T-helper 1 cell treated with Interleukin-12 subunit alpha and Interleukin-12 subunit beta and Interleukin-4 antibody, amounts not matched to agents 30 μg/mL and 1 μg/mL, for 36 hours (primary cell): ENCODE results near the gene PRPS2.

Experiments used
- H3K27ac Mint-ChIP-seq: one replicate; pipeline ENCODE4 v1.8.0; 2021; ENCODE audit warnings: mild to moderate bottlenecking, mixed read lengths
- H3K27me3 Mint-ChIP-seq: one replicate; pipeline ENCODE4 v1.8.0; 2021; ENCODE audit warnings: low read depth, mixed read lengths
- H3K36me3 Mint-ChIP-seq: one replicate; pipeline ENCODE4 v1.8.0; 2021; ENCODE audit warnings: low read depth, mixed read lengths
- H3K4me1 Mint-ChIP-seq: one replicate; pipeline ENCODE4 v1.8.0; 2021; ENCODE audit warnings: low read depth, mixed read lengths
- H3K4me3 Mint-ChIP-seq: one replicate; pipeline ENCODE4 v1.8.0; 2021; ENCODE audit warnings: mild to moderate bottlenecking, moderate library complexity, mixed read lengths
- H3K9me3 Mint-ChIP-seq: one replicate; pipeline ENCODE4 v1.8.0; 2021; ENCODE audit warnings: mixed read lengths

PRPS2 gene

DNA sequence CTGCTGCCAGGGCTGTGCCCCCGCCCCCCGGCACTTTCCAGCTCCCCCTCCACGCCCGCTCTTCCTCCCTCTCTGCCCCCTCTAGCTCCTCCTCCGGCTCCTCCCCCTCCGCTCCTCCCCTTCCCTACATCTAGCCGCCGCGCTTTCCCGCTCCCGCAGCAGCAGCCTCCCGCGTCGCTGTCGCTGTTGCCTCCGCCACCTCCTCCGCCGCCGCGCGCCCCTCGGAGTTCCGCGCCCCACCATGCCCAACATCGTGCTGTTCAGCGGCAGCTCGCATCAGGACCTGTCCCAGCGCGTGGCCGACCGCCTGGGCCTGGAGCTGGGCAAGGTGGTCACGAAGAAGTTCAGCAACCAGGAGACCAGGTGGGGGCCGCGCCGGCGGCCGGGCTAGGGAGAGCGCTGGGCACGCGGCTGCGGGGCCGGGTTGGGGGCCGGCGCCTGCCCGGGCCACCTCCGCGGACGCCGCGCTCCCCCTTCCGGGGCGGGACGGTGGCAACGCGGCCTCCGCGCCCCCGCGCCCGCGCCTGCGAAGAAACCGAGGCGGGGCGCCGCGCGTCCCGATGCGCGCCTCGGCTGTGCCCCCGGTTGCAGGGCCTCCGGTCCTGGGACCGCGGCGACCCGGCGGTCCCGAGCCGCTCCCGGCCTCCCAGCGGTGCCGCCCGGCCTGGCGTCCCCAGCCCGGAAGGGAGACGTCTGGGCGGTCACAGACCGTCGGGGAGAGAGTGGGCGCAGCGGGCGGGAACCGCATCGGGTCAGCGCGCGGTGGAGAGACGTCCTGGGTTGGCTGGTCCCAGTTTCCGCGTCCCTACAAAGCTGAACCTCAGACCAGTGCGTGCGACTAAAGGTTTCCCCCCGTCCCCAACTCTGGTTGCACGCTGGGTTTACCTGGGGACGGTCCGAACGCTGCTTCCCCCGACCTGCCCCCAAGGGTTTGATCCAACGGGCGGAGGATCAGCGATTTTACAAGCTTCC, at the start of gene PRPS2:
PRPS2 (plus strand) TSS at position 156 of the 972 bp plus-strand sequence; CDS start at position 242, 86 bp downstream.
- peak within 1 kb of the TSS; percentile 81 for H3K4me3 Mint-ChIP-seq
- peak within 1 kb of the TSS; percentile 77 for H3K27ac Mint-ChIP-seq
- H3K27me3 Mint-ChIP-seq: peaks cover 15% of the 10 kb centered on the region
- no peaks in the 10 kb centered on the region for H3K9me3 Mint-ChIP-seq
- peaks cover 29% of the 10 kb centered on the region for H3K4me1 Mint-ChIP-seq
- peaks cover 13% of the 10 kb centered on the region for H3K36me3 Mint-ChIP-seq

GRCh38 chrX:12741416-12741815, 49.8 kb upstream of the PRPS2 start:
- Mint-ChIP-seq H3K4me3 (no peak overlapping the region), H3K36me3 (no peaks in the 10 kb centered on the region), H3K9me3 (no peaks in the 10 kb centered on the region), H3K27me3 (no peaks in the 10 kb centered on the region), H3K4me1 (no peaks in the 10 kb centered on the region), H3K27ac (no peak overlapping the region)

DNA sequence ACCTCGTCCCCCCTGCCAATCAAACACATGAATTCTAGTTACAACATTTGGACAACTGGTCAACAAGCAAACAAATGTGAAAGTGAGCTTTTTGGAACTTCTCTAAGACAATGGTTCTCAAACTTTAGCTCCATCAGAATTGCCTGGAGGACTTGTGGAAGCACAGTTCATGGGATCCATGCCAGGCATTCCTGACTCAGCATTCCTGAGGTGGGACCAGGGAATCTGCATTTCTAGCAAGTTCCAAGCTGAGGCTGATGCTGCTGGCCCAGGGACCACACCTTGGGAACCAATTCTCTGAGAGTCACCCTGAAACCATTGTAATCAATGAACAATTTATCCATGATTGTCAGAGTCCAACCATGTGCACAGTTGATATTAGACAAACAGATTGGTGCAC, 43.8 kb upstream of the PRPS2 start:
- Mint-ChIP-seq H3K27me3 (no peaks in the 10 kb centered on the region), H3K27ac (no peak overlapping the region), H3K9me3 (no peaks in the 10 kb centered on the region), H3K36me3 (no peaks in the 10 kb centered on the region), H3K4me3 (no peak overlapping the region), H3K4me1 (no peaks in the 10 kb centered on the region)

GRCh38 chrX:12751887-12752286, 39.3 kb upstream of the PRPS2 start:
- no peak overlapping the region for H3K27ac Mint-ChIP-seq
- H3K9me3 Mint-ChIP-seq: no peaks in the 10 kb centered on the region
- no peaks in the 10 kb centered on the region for H3K27me3 Mint-ChIP-seq
- no peak overlapping the region for H3K4me3 Mint-ChIP-seq
- no peaks in the 10 kb centered on the region for H3K36me3 Mint-ChIP-seq
- no peaks in the 10 kb centered on the region for H3K4me1 Mint-ChIP-seq

- Mint-ChIP-seq H3K27ac (no peak overlapping the region), H3K4me1 (no peaks in the 10 kb centered on the region), H3K4me3 (no peak overlapping the region), H3K36me3 (no peaks in the 10 kb centered on the region), H3K27me3 (no peaks in the 10 kb centered on the region), H3K9me3 (no peaks in the 10 kb centered on the region)
Measured at GRCh38 chrX:12753366-12753765, 37.8 kb upstream of the PRPS2 start.

DNA sequence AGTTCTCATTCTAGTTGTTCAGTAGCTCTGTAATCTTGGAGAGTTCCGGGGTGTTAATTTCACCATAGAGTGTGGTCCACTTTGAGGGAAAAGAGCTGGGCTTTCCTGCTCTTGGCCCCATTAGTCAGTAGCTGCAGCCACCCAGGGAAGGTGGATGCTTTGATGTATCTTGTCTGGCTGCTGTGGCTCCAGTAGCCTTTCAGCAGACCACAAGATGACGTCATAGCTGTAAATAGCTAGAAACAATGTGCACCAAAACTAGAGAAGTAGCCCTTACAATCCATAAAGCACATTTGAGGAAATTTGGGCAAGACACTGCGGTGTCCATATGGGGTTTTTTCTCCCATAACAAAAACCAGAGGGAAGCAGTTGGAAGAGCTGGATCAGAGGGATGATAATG, 32.9 kb upstream of the PRPS2 start:
- Mint-ChIP-seq H3K4me3 (no peak overlapping the region), H3K27me3 (peaks cover 3% of the 10 kb centered on the region), H3K36me3 (no peaks in the 10 kb centered on the region), H3K4me1 (no peaks in the 10 kb centered on the region), H3K27ac (no peak overlapping the region), H3K9me3 (no peaks in the 10 kb centered on the region)

GRCh38 chrX:12767856-12768255, 23.4 kb upstream of the PRPS2 start:
- Mint-ChIP-seq H3K27me3 (peaks cover 28% of the 10 kb centered on the region), H3K9me3 (no peaks in the 10 kb centered on the region), H3K4me1 (peaks cover 9% of the 10 kb centered on the region), H3K4me3 (no peak overlapping the region), H3K36me3 (no peaks in the 10 kb centered on the region), H3K27ac (no peak overlapping the region)

- H3K4me1 Mint-ChIP-seq: peaks cover 9% of the 10 kb centered on the region
- no peaks in the 10 kb centered on the region for H3K9me3 Mint-ChIP-seq
- no peak overlapping the region for H3K4me3 Mint-ChIP-seq
- peaks cover 32% of the 10 kb centered on the region for H3K27me3 Mint-ChIP-seq
- no peaks in the 10 kb centered on the region for H3K36me3 Mint-ChIP-seq
- H3K27ac Mint-ChIP-seq: no peak overlapping the region
Measured at GRCh38 chrX:12768491-12768890, 22.7 kb upstream of the PRPS2 start.

- H3K4me3 Mint-ChIP-seq: no peak overlapping the region
- no peaks in the 10 kb centered on the region for H3K9me3 Mint-ChIP-seq
- peaks cover 9% of the 10 kb centered on the region for H3K4me1 Mint-ChIP-seq
- H3K36me3 Mint-ChIP-seq: no peaks in the 10 kb centered on the region
- H3K27ac Mint-ChIP-seq: no peak overlapping the region
- H3K27me3 Mint-ChIP-seq: peaks cover 37% of the 10 kb centered on the region
Measured at GRCh38 chrX:12770440-12770839, 20.8 kb upstream of the PRPS2 start.

- H3K4me3 Mint-ChIP-seq: no peak overlapping the region
- no peak overlapping the region for H3K27ac Mint-ChIP-seq
- H3K27me3 Mint-ChIP-seq: peaks cover 41% of the 10 kb centered on the region
- H3K9me3 Mint-ChIP-seq: no peaks in the 10 kb centered on the region
- peaks cover 9% of the 10 kb centered on the region for H3K4me1 Mint-ChIP-seq
- H3K36me3 Mint-ChIP-seq: no peaks in the 10 kb centered on the region
Measured at GRCh38 chrX:12771445-12772069, 19.7 kb upstream of the PRPS2 start.

DNA sequence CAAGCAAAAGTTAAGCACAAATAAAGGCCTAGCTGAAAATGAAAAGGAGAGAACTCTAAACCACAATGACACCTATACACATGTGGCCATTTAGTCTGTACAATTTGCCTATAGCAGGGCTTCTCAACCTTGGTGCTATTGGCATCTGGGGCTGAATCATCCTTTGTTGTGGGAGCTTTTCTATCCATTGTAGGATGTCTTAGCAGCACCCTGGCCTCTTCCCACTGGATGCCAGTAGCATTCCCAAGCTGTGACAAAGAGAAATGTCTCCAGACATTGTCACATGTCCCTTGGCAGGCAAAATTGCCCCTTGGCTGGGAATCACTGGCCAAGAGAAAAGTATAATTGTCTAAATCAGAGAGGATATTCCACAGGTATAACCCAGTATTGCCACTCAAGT, 13.5 kb upstream of the PRPS2 start:
- Mint-ChIP-seq H3K27ac (no peak overlapping the region), H3K4me1 (no peaks in the 10 kb centered on the region)

DNA sequence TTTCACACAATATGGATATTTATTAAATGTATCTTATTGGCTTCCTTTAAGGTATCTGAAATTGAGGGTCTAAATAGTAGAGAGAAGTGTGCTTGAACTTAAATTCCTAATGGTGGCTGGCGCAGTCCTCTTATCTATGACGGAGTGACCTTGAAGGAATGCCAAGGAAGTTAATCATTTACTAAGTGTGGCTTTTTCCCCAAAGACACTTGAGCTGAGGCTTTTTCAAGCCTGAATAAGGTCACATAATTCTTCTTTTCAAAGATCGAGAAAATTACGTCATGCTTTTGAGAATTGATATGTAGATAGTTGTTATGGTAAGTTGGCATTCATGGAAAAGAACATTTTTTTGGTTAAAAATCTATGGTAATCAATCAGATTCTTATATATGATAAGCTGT, 11.7 kb upstream of the PRPS2 start:
- Mint-ChIP-seq H3K4me3 (no peak overlapping the region), H3K36me3 (no peaks in the 10 kb centered on the region), H3K4me1 (no peaks in the 10 kb centered on the region), H3K27ac (no peak overlapping the region), H3K9me3 (no peaks in the 10 kb centered on the region), H3K27me3 (peaks cover 7% of the 10 kb centered on the region)

More for the DNA sequence above, 13.5 kb upstream of the PRPS2 start:
- H3K27me3 Mint-ChIP-seq: peaks cover 17% of the 10 kb centered on the region
- no peaks in the 10 kb centered on the region for H3K9me3 Mint-ChIP-seq
- H3K4me3 Mint-ChIP-seq: no peak overlapping the region
- no peaks in the 10 kb centered on the region for H3K36me3 Mint-ChIP-seq

GRCh38 chrX:12788645-12789044, 2.6 kb upstream of the PRPS2 start:
- H3K9me3 Mint-ChIP-seq: no peaks in the 10 kb centered on the region
- peaks cover 2% of the 10 kb centered on the region for H3K36me3 Mint-ChIP-seq
- H3K27me3 Mint-ChIP-seq: peaks cover 20% of the 10 kb centered on the region
- peaks cover 22% of the 10 kb centered on the region for H3K4me1 Mint-ChIP-seq
- H3K27ac Mint-ChIP-seq: no peak overlapping the region
- no peak overlapping the region for H3K4me3 Mint-ChIP-seq

GRCh38 chrX:12789976-12790375, 1.2 kb upstream of the PRPS2 start:
- Mint-ChIP-seq H3K9me3 (no peaks in the 10 kb centered on the region), H3K36me3 (peaks cover 7% of the 10 kb centered on the region), H3K27ac (no peak overlapping the region), H3K4me1 (peaks cover 25% of the 10 kb centered on the region), H3K4me3 (peak overlapping the region; percentile 81), H3K27me3 (peaks cover 20% of the 10 kb centered on the region)

- H3K9me3 Mint-ChIP-seq: no peaks in the 10 kb centered on the region
- peaks cover 13% of the 10 kb centered on the region for H3K36me3 Mint-ChIP-seq
- H3K4me3 Mint-ChIP-seq: peak overlapping the region; percentile 81
- peak overlapping the region; percentile 72 for H3K27ac Mint-ChIP-seq
- peaks cover 28% of the 10 kb centered on the region for H3K4me1 Mint-ChIP-seq
- H3K27me3 Mint-ChIP-seq: peaks cover 18% of the 10 kb centered on the region
Measured at GRCh38 chrX:12790885-12791256, 341 bp upstream of the PRPS2 start.
